SHP77 (cell line): Measurements from ENCODE around the gene DCAF5.
"Not testable (repeated sequence)": the region's sequence is repeated elsewhere in the genome, so short reads cannot be mapped to it uniquely, and the experiment has no call there.

Source experiments
- DNase-seq, 2 experiments: peaks; one replicate each; lab custom pipeline; 2025; lab: John Stamatoyannopoulos, UW

Gene DCAF5

GRCh38 chr14:69152902-69153151, at the start of gene DCAF5:
Gene DCAF5 (minus strand): TSS chr14:69153119. CDS start chr14:69152978, 141 bp downstream.
- no peak for DNase-seq

GRCh38 chr14:69199786-69200185, 46.9 kb upstream of the DCAF5 start:
- DNase-seq, result no peak

- DNase-seq, result no peak
These were observed 40.8 kb upstream of the DCAF5 start for GRCh38 chr14:69193721-69194120.

- DNase-seq, result peak; percentile 90 to 92
These were observed 38.6 kb upstream of the DCAF5 start, which contains the start of gene EXD2 for GRCh38 chr14:69191340-69192111. Gene EXD2 (plus strand): TSS chr14:69191498. CDS start chr14:69209471, 17,973 bp downstream.

DNA sequence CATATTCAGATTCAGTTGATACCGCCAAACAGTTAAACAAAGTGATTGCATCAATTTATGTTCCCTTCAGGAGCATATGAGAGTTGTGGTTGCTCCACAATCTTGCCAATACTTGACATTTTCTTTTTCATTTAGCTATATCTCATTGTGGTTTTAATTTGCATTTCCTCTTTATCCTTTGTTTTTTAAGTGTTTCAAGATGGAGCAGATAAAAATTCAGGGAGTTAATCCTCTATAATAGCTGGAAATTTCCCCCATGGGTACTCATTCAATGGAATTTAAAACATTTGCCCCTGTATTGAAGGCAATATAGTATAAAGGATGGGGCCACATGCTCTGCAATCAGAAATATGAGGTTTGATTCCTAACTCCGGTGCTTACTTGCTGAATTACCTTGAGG, 37.3 kb upstream of the DCAF5 start:
- DNase-seq, result no peak

- no peak for DNase-seq
These were observed 30.8 kb upstream of the DCAF5 start for GRCh38 chr14:69183735-69184134.

DNA sequence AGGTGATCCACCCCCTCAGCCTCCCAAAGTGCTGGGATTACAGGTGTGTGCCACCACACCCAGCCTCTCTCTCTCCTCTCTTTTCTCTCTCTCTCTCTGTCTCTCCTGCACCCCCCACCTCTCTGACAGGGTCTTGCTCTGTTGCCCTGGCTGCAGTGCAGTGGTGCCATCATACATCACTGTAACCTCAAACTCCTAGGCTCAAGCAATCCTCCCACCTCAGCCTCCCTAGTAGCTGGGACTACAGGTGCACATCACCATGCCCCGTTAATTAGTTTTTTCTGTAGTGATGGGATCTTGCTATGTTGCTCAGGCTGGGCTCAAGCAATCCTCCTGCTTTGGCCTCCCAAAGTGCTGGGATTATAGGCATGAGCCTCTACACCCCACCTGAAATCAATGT, 29.7 kb upstream of the DCAF5 start:
- not testable (repeated sequence) for DNase-seq

DNA sequence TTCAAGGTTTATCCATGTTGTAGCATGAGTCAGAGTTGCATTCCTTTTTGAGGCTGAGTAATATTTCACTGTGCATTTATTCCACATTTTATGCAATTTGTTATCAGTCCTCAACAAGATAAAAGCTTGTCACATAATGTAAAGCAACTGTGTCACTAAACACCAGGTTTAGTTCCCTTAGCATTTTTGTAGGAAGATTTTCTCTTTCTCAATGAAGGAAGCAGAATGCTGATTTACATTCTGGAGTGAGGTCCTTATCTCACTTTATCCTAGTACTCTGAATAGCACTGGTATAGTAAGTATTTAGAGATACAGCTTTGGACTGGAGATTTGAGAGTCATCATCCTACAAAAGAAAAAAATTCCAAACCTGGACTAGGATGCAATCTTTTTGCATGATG, 28.6 kb upstream of the DCAF5 start:
- DNase-seq, result no peak

DNA sequence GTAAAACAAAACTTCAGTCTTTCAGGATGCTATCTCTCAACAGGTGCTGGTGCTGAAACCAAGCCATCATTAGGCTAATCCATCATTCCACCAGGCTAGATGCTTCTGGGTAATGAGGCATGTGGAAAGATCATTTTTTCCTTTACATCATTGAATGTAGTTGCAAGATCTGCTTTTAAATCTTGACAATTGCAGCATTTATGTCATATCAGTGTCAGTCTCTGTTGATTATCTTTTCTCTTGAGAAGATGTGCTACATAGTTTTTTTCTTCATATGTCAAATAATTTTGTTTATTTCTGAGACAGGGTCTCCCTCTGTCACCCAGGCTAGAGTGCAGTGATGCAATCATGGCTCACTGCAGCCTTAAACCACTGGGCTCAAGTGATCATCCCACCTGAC, 22.2 kb upstream of the DCAF5 start:
- no peak for DNase-seq

- DNase-seq, result no peak
These were observed 18.6 kb upstream of the DCAF5 start for GRCh38 chr14:69171569-69171968.

GRCh38 chr14:69170839-69171238, 17.9 kb upstream of the DCAF5 start:
- no peak for DNase-seq

GRCh38 chr14:69165787-69166186, 12.9 kb upstream of the DCAF5 start:
- DNase-seq, result not testable (repeated sequence)

DNA sequence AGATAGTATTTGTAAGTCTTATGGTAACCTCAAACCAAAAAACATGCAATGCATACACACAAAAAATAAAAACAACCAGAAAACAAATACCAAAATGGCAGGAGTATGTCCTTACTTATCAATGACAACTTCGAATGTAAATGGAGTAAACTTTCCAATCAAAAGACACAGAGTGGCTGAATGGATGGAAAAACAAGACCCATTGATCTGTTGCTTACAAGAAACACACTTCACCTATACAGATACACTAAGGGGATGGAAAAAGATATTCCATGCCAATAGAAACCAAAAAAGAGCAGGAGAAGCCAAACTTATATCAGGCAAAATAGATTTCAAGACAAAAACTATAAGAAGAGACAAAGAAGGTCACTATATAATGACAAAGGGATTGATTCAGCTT, 8.7 kb upstream of the DCAF5 start:
- DNase-seq, result no peak

GRCh38 chr14:69156224-69156623, 3.3 kb upstream of the DCAF5 start:
- no peak for DNase-seq

GRCh38 chr14:69154779-69155178, 1.9 kb upstream of the DCAF5 start:
- DNase-seq, result peak; percentile 40 to 42

GRCh38 chr14:69153873-69154270, 953 bp upstream of the DCAF5 start:
- DNase-seq, result peak; percentile 5 to 52

- DNase-seq, result peak; percentile 88 to 92
These were observed 393 bp upstream of the DCAF5 start for GRCh38 chr14:69153152-69153872.

- DNase-seq, result peak; percentile 18 to 25
These were observed 578 bp downstream of the DCAF5 start for GRCh38 chr14:69152181-69152901.

- peak; percentile 49 to 61 for DNase-seq
These were observed 1.3 kb downstream of the DCAF5 start for GRCh38 chr14:69151458-69152180.

DNA sequence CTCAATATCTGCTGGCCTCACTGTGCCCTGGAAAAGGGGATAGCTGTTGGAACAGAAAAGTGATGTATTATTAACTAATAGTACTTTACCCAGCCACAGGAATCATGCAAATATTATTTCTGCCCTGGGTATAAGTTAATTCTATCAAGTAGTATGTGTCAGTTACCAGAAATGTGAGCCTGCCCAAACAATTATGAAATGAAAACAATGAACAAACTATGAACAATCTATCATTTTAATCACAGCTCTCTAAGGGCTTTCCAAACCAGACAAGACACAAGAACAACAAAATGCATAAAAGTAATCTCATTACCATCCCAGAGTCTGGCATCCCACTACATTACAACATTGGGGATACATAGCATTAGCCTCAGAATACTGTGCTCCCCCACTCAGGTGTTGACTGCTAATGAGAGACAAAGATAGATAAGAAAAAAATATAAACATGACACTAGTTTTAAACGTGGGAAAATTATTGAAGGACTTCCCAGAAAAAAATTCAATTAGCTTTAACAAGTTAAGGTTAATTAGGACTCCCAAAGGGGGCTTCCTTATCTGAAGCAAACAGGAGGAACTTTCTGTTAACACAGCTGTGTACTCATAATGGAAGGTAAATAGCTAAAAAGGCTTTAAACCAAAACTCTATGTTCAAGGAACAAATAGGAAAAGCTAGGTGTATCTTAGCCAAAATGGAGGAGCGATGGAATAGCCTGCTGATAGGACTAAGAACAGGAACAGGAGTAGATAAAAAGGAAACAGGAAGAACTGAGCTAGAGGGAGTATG, 3.3 kb downstream of the DCAF5 start:
- no peak for DNase-seq

DNA sequence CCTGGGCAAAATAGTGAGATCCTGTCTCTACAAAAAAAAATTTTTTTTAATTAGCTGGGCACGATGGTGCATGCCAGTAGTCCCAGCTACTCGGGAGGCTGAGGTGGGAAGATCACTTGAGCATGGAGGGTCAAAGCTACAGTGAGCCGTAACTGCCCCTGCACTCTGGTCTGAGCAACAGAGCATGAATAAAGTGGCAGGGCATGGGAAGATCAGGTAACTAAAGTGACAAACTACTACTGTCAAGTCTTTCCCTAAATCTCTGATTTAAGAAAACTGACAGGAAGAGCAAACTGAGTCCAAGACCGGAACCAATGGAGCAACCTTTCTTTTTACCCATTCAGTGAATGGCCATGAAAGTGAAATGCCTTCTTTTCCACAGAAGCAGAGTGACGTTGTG, 10.8 kb downstream of the DCAF5 start:
- DNase-seq, result no peak
